ENCODE data around the gene DGKQ. TPM values are rescaled to one million over a fixed set of nuclear protein-coding genes. Genes with fewer than 3 reads are reported as not detected.

The DGKQ gene
- total and polyA plus RNA-seq, 2 experiments from 2014 or later = 4.0 to 22.4 TPM

DNA sequence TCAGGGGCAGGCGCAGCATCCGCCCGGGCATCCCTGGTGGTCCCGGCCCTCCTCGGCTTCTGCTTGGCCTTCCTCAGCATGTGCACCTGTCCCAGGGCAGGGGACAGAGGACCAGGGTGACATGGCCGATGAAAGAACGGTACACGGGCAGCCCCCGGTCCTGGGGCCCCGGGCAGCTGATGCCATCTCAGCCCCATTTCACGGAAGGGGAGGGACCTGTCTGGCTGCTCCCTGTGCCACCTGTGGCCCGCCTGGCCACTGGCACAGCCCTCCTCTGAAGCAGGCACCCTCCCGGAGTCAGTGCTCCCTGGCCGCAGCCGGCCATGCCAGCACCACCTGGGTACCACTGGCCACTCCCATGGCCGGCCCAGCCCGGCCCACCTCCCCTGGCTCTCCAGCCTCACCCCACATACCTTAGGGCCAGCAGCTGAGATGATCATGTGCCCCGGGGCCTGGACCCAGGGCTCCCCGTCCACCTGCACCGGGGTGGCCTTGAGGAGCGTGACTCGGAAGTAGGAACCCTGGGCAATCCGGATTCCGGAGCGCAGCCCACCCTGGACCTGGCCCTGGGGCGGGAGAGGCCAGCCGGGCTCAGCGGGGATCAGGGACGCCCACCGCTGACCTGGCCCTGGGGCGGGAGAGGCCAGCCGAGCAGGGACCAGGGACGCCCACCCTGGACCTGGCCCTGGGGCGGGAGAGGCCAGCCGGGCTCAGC is 12.6 kb downstream of the DGKQ start (continued):
- TF ChIP-seq ZNF462 (CRISPR knock-in tag; IDR thresholded peaks at IDR 0.05) (no peak), CTCF (conservative IDR thresholded peaks at IDR 0.05; ENCODE audit: low read depth in 2 of 2) (no peak), REST (IDR thresholded peaks at IDR 0.05; ENCODE audit: unreplicated experiment) (no peak)

All from GM23338 (cell line).